ENCODE results near the gene FLYWCH2. TPM values are rescaled to one million over a fixed set of nuclear protein-coding genes. Genes with fewer than 3 reads are reported as not detected.

Gene FLYWCH2, protein sequence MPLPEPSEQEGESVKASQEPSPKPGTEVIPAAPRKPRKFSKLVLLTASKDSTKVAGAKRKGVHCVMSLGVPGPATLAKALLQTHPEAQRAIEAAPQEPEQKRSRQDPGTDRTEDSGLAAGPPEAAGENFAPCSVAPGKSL
- 21.0 and 23.6 TPM in 2 replicates for total RNA-seq

DNA sequence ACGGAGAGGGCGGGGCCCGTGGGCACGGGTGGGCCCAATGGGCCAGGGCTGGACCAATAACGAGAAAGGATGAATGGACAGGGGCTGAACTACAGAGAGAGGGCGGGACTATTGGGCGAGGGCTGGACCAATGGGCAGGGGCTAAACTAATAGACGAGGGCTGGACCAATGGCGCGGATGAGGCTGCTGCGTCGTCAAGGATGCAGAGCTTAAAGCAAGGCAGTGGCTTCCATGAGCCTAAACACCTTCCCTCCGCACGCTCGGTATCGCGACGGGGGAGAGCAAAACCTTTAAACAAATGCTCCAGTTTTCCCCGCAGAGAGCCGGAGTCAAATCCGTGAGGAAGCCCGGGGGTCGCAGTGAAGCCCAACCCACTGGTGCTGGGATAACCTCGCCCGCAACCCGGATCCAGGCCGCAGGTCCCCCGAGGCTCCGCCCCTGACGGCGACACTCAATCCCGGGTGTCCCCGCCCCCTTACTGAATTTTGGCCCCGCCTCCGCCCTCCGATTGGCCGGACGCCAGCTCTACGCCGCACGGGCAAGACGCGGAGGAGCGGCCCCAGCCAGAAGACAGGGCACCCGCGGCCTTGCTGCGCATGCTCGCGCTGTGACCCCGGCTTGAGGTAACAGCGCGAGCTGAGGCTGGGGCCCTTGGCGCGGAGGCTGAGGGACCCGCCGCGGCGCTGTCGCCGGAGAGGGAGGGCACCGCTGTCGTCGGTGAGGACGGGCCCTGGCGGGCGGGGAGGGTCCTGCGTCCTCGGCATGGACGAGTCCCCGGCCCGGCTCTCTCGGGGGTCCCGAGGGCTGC, at the start of gene FLYWCH2:
TSS of gene FLYWCH2 (plus strand) at position 566 of the 808 bp plus-strand sequence. CDS start 13,235 bp downstream, outside the sequence.
- peak within 1 kb of the TSS; percentile 94 for H3K27ac Mint-ChIP-seq
- no peaks in the 10 kb centered on the region for H3K36me3 Mint-ChIP-seq (ENCODE audit: low read depth)
- H3K27me3 Mint-ChIP-seq (ENCODE audit: low read depth), result peaks cover 2% of the 10 kb centered on the region
- H3K9me3 Mint-ChIP-seq, result peaks cover 4% of the 10 kb centered on the region
- peaks cover 14% of the 10 kb centered on the region for H3K4me1 Mint-ChIP-seq (ENCODE audit: low read depth)
- intact Hi-C loops (cut with micrococcal nuclease), result loop anchor here (1.0 to 5.0 kb wide), 2 partner anchors 22 to 201 kb away; partner anchors contain the start of gene KCTD5
- H3K4me3 Mint-ChIP-seq (ENCODE audit: low read depth), result peak within 1 kb of the TSS; percentile 86
- DNase-seq (ENCODE audit: low spot score), result peak; percentile 100

DNA sequence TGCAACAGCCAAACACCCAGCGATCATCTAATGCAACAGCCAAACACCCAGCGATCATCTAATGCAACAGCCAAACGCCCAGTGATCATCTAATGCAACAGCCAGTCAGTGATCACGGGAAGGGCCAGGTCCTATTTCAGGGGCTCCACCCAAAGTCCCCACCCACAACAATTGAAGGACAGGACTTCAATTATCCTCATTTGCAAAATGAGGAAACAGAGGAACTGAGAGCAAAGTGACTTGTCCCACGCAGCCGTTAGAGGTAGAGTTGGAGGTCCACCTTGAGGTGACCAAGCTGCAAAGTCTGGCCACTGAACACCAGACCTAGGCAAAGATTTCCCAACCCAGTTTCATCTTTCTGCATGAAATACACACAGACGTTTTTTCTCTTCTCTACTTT, 49.2 kb upstream of the FLYWCH2 start:
- DNase-seq (ENCODE audit: low spot score), result no peak
- H3K4me1 Mint-ChIP-seq (ENCODE audit: low read depth), result peaks cover 4% of the 10 kb centered on the region
- H3K27ac Mint-ChIP-seq, result no peak overlapping the region
- H3K36me3 Mint-ChIP-seq (ENCODE audit: low read depth), result no peaks in the 10 kb centered on the region
- peaks cover 5% of the 10 kb centered on the region for H3K27me3 Mint-ChIP-seq (ENCODE audit: low read depth)
- intact Hi-C loops (cut with micrococcal nuclease), result no loop called here
- no peaks in the 10 kb centered on the region for H3K9me3 Mint-ChIP-seq
- H3K4me3 Mint-ChIP-seq (ENCODE audit: low read depth), result no peak overlapping the region

DNA sequence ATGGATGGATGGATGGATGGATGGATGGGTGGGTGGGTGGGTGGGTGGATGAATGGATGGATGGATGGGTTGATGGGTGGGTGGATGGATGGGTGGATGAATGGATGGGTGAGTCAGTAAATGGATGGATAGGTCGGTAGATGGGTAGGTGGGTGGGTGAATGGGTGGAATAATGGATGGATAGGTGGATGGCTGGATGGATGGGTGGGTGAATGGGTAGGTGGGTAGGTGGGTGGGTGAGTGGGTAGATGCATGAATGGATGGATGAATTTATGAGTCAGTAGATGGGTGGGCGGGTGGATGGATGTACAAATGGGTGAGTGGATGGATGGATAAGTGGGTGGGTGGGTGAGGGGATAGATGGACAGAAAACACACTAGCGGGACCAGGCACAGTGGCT, 48.0 kb upstream of the FLYWCH2 start:
- Mint-ChIP-seq H3K27ac (no peak overlapping the region), H3K4me1 (ENCODE audit: low read depth) (peaks cover 8% of the 10 kb centered on the region), H3K4me3 (ENCODE audit: low read depth) (no peak overlapping the region), H3K36me3 (ENCODE audit: low read depth) (no peaks in the 10 kb centered on the region), H3K9me3 (no peaks in the 10 kb centered on the region), H3K27me3 (ENCODE audit: low read depth) (peaks cover 5% of the 10 kb centered on the region)
- intact Hi-C loops (cut with micrococcal nuclease), result no loop called here
- no peak for DNase-seq (ENCODE audit: low spot score)

DNA sequence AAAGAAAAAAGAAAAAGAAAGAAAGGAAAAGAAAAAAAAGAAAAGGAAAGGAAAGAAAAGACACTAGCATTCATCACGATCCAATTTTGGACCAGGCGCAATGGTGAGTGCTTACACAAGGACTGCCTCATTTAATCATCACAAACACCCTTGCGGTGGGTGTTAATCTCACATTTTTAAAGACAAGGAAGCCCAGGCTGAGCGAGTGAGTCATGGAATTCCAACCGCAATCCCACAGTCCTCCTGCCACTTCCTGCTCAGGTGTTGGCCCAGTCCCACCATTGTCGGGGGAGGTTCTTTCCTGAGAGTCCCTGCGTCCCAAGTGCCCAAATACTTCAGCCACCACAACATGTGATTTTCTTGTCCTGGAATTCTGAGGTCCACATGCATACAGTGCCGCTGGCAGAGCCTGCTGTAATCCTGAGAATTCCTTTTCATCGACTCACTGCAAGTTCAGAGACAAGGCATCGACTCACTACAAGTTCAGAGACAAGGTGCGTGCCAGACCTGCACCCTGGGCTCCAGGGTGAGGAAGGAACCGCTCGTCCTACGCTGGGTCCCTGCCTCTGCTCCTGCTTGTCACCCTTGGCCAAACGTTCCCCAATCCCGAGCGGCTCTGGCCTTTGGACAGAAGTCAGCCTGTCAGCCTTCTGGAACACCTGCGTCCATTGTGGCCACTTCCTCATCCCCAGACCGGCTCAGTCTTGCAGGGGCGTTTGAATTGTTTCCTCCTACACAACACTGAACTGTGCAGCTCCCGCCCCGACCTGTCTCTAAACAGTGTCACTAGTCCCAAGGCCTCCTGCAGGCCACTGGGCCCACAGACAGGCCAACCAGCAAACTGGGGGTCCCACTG, 47.1 kb upstream of the FLYWCH2 start:
- Mint-ChIP-seq H3K27ac (no peak overlapping the region), H3K27me3 (ENCODE audit: low read depth) (peaks cover 5% of the 10 kb centered on the region), H3K9me3 (no peaks in the 10 kb centered on the region), H3K4me1 (ENCODE audit: low read depth) (peaks cover 8% of the 10 kb centered on the region), H3K4me3 (ENCODE audit: low read depth) (no peak overlapping the region), H3K36me3 (ENCODE audit: low read depth) (no peaks in the 10 kb centered on the region)
- DNase-seq (ENCODE audit: low spot score), result no peak
- intact Hi-C loops (cut with micrococcal nuclease), result no loop called here

DNA sequence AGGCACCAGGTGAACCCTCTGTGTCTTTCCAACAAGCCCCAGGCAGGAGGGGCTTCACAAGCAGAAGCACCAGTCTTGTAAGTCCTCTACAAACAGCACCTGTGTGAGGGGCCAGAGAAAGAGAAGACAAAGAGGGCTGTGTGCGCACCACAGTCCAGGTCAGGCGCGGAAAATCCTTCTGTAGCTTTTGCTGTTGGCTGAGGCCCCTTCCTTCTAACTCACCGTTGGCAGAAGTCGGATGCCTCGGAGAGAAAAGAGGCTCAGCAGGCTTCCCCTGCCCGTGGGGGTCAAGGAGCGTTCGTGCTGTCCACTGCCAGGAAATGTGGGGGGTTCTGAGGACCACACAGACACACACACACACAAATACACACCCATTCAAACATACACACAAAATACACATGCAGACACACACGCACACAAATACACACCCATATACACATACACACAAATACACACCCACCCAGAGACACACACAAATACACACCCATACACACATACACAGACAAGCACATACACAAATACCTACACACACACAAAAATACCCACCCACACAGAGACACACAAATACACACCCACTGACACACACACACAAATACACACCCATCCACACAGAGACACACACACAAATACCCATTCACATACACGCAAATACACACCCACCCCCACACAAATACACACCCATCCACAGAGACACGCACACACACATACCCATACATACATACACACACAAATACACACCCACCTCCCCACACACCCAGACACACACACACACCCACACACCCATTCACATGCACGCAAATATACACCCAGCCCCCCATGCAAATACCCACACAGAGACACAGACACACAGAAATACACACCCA, 46.1 kb upstream of the FLYWCH2 start:
- Mint-ChIP-seq H3K4me3 (ENCODE audit: low read depth) (no peak overlapping the region), H3K27me3 (ENCODE audit: low read depth) (peaks cover 5% of the 10 kb centered on the region), H3K27ac (no peak overlapping the region), H3K9me3 (no peaks in the 10 kb centered on the region), H3K4me1 (ENCODE audit: low read depth) (peaks cover 10% of the 10 kb centered on the region), H3K36me3 (ENCODE audit: low read depth) (no peaks in the 10 kb centered on the region)
- intact Hi-C loops (cut with micrococcal nuclease), result no loop called here
- no peak for DNase-seq (ENCODE audit: low spot score)

DNA sequence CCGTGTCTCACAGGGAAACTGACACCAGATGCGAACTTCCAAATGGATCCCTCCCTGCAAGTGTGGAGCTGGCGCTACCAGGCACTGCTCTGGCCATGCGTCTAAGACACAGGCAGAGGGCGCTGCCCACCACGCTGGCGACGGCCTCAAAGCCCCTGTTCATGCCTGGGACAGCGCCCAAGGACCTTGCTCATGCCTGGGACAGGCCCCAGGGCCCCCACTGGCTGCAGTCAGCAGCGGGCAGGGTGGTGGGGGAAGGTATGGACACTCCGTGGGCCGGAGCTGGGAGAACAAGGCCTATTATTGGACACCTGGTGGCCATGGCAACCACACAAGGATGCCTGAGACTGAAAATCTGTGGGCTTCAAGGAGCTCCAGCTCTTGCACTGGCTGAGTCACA, 44.1 kb upstream of the FLYWCH2 start:
- H3K27me3 Mint-ChIP-seq (ENCODE audit: low read depth), result peaks cover 3% of the 10 kb centered on the region
- DNase-seq (ENCODE audit: low spot score), result peak; percentile 48
- H3K36me3 Mint-ChIP-seq (ENCODE audit: low read depth), result no peaks in the 10 kb centered on the region
- peaks cover 20% of the 10 kb centered on the region for H3K4me1 Mint-ChIP-seq (ENCODE audit: low read depth)
- intact Hi-C loops (cut with micrococcal nuclease), result loop anchor here (1.0 kb wide), 1 partner anchor 29 kb away; no protein-coding TSS in a partner anchor
- H3K9me3 Mint-ChIP-seq, result peaks cover 3% of the 10 kb centered on the region
- no peak overlapping the region for H3K4me3 Mint-ChIP-seq (ENCODE audit: low read depth)
- H3K27ac Mint-ChIP-seq, result no peak overlapping the region

DNA sequence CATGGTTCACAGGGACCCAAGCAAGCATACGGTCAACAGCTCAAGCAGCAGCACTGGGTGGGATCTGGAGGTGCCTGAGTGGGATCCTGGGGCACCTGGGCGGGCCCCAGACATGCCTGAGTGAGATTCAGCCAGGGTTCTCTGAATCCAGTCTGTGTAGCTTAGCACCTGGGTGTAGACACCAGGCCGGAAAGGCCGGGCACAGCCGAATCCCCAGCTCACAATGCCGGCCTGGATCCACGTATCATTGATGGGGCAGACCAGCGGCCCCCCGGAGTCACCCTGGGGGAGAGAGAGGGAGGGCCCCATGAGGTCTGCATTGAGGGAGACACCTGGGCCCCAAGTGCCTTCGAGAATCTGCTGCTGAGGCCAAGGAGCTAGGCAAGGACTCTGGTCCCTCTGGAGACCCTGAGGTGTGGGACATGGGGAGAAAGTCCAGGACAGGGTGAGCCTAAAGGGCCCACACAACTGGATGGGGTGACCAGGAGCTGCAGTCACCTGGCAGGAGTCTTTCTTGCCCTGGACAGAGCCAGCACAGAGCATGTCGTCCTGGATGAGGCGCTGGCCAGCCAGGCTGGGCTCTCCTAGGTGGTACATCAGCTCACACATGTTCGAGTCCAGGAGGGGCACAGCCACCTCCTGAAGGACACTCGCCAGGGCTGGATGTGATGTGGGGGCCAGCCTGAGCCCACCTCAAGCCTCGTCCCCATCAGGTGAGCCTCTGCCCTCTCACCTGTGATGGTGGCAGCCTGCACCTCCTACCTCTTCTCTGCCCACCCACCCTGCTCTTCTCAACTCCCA, 43.2 kb upstream of the FLYWCH2 start:
- peaks cover 21% of the 10 kb centered on the region for H3K4me1 Mint-ChIP-seq (ENCODE audit: low read depth)
- no peak for DNase-seq (ENCODE audit: low spot score)
- H3K27me3 Mint-ChIP-seq (ENCODE audit: low read depth), result no peaks in the 10 kb centered on the region
- intact Hi-C loops (cut with micrococcal nuclease), result loop anchor here (1.0 kb wide), 1 partner anchor 28 kb away; no protein-coding TSS in a partner anchor
- H3K4me3 Mint-ChIP-seq (ENCODE audit: low read depth), result no peak overlapping the region
- no peak overlapping the region for H3K27ac Mint-ChIP-seq
- peaks cover 3% of the 10 kb centered on the region for H3K9me3 Mint-ChIP-seq
- no peaks in the 10 kb centered on the region for H3K36me3 Mint-ChIP-seq (ENCODE audit: low read depth)

DNA sequence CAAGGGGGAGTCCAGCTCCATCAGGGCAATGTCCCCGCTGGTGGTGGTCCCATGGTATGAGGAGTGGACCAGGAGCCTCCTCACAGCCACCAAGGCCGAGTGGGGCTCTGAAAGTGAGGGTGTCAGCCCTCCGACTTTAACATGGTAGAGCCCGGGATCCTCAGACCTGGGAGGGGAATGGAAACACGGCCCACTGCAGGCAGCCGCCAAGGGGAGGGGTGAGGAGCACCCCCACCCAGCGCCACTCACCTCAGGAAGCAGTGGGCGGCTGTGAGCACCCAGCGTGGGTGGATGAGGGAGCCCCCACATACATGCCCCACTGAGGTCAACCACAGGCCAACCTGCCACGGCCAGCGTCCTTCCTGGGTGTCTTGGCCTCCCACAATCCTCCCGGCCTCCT, 42.1 kb upstream of the FLYWCH2 start:
- Mint-ChIP-seq H3K27me3 (ENCODE audit: low read depth) (no peaks in the 10 kb centered on the region), H3K4me3 (ENCODE audit: low read depth) (no peak overlapping the region), H3K27ac (no peak overlapping the region), H3K9me3 (peaks cover 3% of the 10 kb centered on the region), H3K36me3 (ENCODE audit: low read depth) (no peaks in the 10 kb centered on the region), H3K4me1 (ENCODE audit: low read depth) (peaks cover 23% of the 10 kb centered on the region)
- intact Hi-C loops (cut with micrococcal nuclease), result no loop called here
- no peak for DNase-seq (ENCODE audit: low spot score)

DNA sequence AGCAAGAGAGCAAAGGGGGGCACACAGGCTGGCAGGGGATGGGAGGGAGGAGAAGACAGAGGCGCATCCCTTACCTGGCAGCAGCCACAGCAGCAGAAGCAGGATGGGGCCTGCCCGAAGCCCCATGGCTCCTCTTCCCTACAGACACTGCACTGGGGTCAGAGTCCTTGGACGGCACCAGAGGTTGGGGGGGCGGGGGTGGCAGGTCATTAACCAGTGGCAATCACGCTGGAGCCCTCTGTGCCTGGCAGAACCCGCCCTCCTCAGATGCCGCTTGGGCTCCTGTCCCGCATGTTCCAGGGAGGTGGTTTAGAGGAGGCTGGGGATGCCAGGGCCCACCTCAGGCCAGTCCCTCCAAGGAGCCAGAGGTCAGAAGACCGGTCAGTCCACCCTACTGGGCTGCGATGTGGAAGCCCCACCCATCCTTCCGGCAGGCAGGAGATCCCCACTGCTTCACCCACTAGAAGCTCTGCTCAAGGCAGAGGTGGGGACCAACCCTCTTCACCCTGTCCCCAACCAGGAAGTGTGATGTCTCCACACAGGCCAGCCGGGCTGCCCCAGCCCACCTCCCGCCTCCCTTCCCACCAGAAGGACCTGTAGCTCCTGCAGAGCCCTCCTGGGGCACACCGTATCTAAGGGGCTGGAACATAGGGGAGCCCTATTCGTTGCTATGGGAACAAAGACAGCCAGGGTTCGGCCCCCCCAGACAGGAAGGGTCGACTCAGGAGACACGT, 41.2 kb upstream of the FLYWCH2 start:
- Mint-ChIP-seq H3K4me1 (ENCODE audit: low read depth) (peaks cover 28% of the 10 kb centered on the region), H3K27ac (peak overlapping the region; percentile 71), H3K4me3 (ENCODE audit: low read depth) (no peak overlapping the region), H3K36me3 (ENCODE audit: low read depth) (no peaks in the 10 kb centered on the region), H3K27me3 (ENCODE audit: low read depth) (no peaks in the 10 kb centered on the region), H3K9me3 (peaks cover 3% of the 10 kb centered on the region)
- intact Hi-C loops (cut with micrococcal nuclease), result no loop called here
- no peak for DNase-seq (ENCODE audit: low spot score)

DNA sequence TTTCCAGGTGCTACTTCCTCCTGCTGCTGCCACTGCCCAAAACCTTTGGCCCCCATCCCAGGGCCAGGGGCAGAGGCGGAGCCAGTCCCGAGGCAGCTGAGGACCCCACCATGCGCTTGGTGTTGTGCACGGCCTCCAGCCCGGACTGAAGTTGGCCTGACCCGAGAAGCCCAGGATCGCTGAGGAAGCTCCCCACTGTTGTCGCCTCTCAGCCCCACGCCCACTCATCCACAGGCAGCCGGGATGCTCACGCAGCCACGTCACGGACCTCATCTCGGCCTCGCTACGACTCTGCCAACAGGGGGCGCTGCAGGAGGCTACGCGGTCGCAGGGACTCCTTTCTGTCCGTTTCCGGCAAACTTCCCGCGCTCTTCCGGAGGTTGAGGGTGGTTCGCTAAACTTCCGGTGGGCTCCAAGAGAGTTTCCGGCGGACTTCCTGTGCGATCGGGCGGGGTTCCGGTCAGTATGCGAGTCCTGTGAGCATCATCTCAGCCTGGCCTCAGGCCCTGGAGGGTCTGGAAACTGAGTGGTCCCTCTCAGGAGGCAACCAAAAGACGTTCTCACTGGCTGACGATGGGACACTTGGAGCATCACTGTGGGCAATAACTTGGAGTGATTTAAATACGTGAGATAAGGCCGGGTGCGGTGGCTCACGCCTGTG, 40.5 kb upstream of the FLYWCH2 start:
- Mint-ChIP-seq H3K9me3 (peaks cover 3% of the 10 kb centered on the region), H3K4me1 (ENCODE audit: low read depth) (peaks cover 33% of the 10 kb centered on the region), H3K27ac (peak overlapping the region; percentile 71), H3K4me3 (ENCODE audit: low read depth) (peak overlapping the region; percentile 65), H3K27me3 (ENCODE audit: low read depth) (no peaks in the 10 kb centered on the region), H3K36me3 (ENCODE audit: low read depth) (no peaks in the 10 kb centered on the region)
- peak; percentile 56 for DNase-seq (ENCODE audit: low spot score)
- intact Hi-C loops (cut with micrococcal nuclease), result no loop called here

DNA sequence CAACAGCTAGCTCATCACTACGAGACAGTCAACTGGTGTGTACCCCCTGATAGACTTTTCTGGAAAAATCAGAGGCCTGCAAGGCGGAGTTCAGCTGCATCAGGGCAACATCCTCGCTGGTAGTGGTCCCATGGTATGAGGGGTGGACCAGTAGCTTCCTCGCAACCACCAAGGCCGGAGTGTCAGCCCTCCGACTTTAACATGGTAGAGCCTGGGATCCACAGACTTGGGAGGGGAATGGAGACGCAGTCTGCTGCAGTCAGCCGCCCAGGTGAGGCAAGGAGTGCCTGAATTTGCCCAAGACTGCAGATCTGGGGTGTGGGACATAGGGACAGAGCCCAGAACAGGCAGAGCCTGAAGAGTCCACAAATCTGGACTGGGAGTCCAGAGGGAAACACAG, 39.5 kb upstream of the FLYWCH2 start:
- Mint-ChIP-seq H3K36me3 (ENCODE audit: low read depth) (no peaks in the 10 kb centered on the region), H3K4me1 (ENCODE audit: low read depth) (peaks cover 29% of the 10 kb centered on the region), H3K27ac (no peak overlapping the region), H3K27me3 (ENCODE audit: low read depth) (no peaks in the 10 kb centered on the region), H3K4me3 (ENCODE audit: low read depth) (no peak overlapping the region), H3K9me3 (peaks cover 3% of the 10 kb centered on the region)
- intact Hi-C loops (cut with micrococcal nuclease), result no loop called here
- no peak for DNase-seq (ENCODE audit: low spot score)

All from activated T-helper 2 cell treated with anti-CD3 and anti-CD28 coated beads, Interferon-gamma antibody, Interleukin-2, Interleukin-4, amounts not matched to agents 10 μg/mL and 5 μg/mL and 100 μg/mL, durations not matched to agents 14 hours and 24 hours and 36 hours (primary cell).